Measurements from ENCODE around the gene RETREG3.

RETREG3 gene

GRCh38 chr17:42563543-42563942 is 45.6 kb downstream of the RETREG3 start:
- no peak for TF ChIP-seq EZH2phosphoT487 (IDR thresholded peaks at IDR 0.05; ENCODE audit: borderline replicate concordance, low read length)
- TF ChIP-seq CTCF (IDR thresholded peaks at IDR 0.05; ENCODE audit: low read depth, low read length, poor library complexity, severe bottlenecking): no peak
- peak overlapping the region; percentile 88 for H3K4me3 ChIP-seq (ENCODE audit: low read length)
- peaks cover 33% of the 10 kb centered on the region for H3K4me1 ChIP-seq (ENCODE audit: control insufficient read depth, low read length)
- no peaks in the 10 kb centered on the region for H4K20me1 ChIP-seq (ENCODE audit: control insufficient read depth, insufficient read depth, low read depth, low read length)
- H3K27ac ChIP-seq (ENCODE audit: low read depth, low read length): peak overlapping the region; percentile 58; the same call in 1 of the 2 replicates
- no peaks in the 10 kb centered on the region for H3K9me3 ChIP-seq (ENCODE audit: control insufficient read depth, insufficient read depth, low read length)
- H3K79me2 ChIP-seq (ENCODE audit: control insufficient read depth, low read length): peaks cover 52% of the 10 kb centered on the region
- H3K4me2 ChIP-seq (ENCODE audit: low read length): peak overlapping the region; percentile 73
- peaks cover 54% of the 10 kb centered on the region for H3K36me3 ChIP-seq (ENCODE audit: control insufficient read depth, low read length)
- no peaks in the 10 kb centered on the region for H3K27me3 ChIP-seq (ENCODE audit: control insufficient read depth, low read length)
- no peaks in the 10 kb centered on the region for H3K9me2 ChIP-seq (replicated peaks; ENCODE audit: control insufficient read depth, low read length)
- peaks cover 4% of the 10 kb centered on the region; the same call in 1 of the 2 replicates for H3F3A ChIP-seq (ENCODE audit: control insufficient read depth, insufficient read depth)

GRCh38 chr17:42563143-42563509 is 46.0 kb downstream of the RETREG3 start:
- H3K9me3 ChIP-seq (ENCODE audit: control insufficient read depth, insufficient read depth, low read length): no peaks in the 10 kb centered on the region
- TF ChIP-seq CTCF (IDR thresholded peaks at IDR 0.05; ENCODE audit: low read depth, low read length, poor library complexity, severe bottlenecking) (peak; percentile 23), EZH2phosphoT487 (IDR thresholded peaks at IDR 0.05; ENCODE audit: borderline replicate concordance, low read length) (no peak)
- H3K4me2 ChIP-seq (ENCODE audit: low read length): peak overlapping the region; percentile 73
- peaks cover 33% of the 10 kb centered on the region for H3K4me1 ChIP-seq (ENCODE audit: control insufficient read depth, low read length)
- H4K20me1 ChIP-seq (ENCODE audit: control insufficient read depth, insufficient read depth, low read depth, low read length): no peaks in the 10 kb centered on the region
- peak overlapping the region; percentile 88 for H3K4me3 ChIP-seq (ENCODE audit: low read length)
- no peaks in the 10 kb centered on the region for H3K27me3 ChIP-seq (ENCODE audit: control insufficient read depth, low read length)
- H3K79me2 ChIP-seq (ENCODE audit: control insufficient read depth, low read length): peaks cover 49% of the 10 kb centered on the region
- no peaks in the 10 kb centered on the region for H3K9me2 ChIP-seq (replicated peaks; ENCODE audit: control insufficient read depth, low read length)
- peaks cover 51% of the 10 kb centered on the region for H3K36me3 ChIP-seq (ENCODE audit: control insufficient read depth, low read length)
- peak overlapping the region; percentile 58 for H3K27ac ChIP-seq (ENCODE audit: low read depth, low read length)
- H3F3A ChIP-seq (ENCODE audit: control insufficient read depth, insufficient read depth): peaks cover 4% of the 10 kb centered on the region; the same call in 1 of the 2 replicates

- Histone ChIP-seq H4K20me1 (ENCODE audit: control insufficient read depth, insufficient read depth, low read depth, low read length) (no peaks in the 10 kb centered on the region), H3K27me3 (ENCODE audit: control insufficient read depth, low read length) (no peaks in the 10 kb centered on the region), H3F3A (ENCODE audit: control insufficient read depth, insufficient read depth) (peaks cover 4% of the 10 kb centered on the region; the same call in 1 of the 2 replicates), H3K36me3 (ENCODE audit: control insufficient read depth, low read length) (peaks cover 49% of the 10 kb centered on the region), H3K4me2 (ENCODE audit: low read length) (peak overlapping the region; percentile 73), H3K79me2 (ENCODE audit: control insufficient read depth, low read length) (peaks cover 44% of the 10 kb centered on the region), H3K27ac (ENCODE audit: low read depth, low read length) (peak overlapping the region; percentile 58), H3K4me3 (ENCODE audit: low read length) (peak overlapping the region; percentile 88), H3K9me3 (ENCODE audit: control insufficient read depth, insufficient read depth, low read length) (no peaks in the 10 kb centered on the region), H3K9me2 (replicated peaks; ENCODE audit: control insufficient read depth, low read length) (no peaks in the 10 kb centered on the region), H3K4me1 (ENCODE audit: control insufficient read depth, low read length) (peaks cover 28% of the 10 kb centered on the region)
- TF ChIP-seq CTCF (IDR thresholded peaks at IDR 0.05; ENCODE audit: low read depth, low read length, poor library complexity, severe bottlenecking) (no peak), EZH2phosphoT487 (IDR thresholded peaks at IDR 0.05; ENCODE audit: borderline replicate concordance, low read length) (no peak)
Measured at GRCh38 chr17:42562388-42563142, 46.6 kb downstream of the RETREG3 start.
